ENCODE measurements around the gene ZNF613.
A peak's percentile ranks its signal among the peaks of the same experiment; 100 is the strongest.

- TF ChIP-seq POLR2A (IDR thresholded peaks at IDR 0.05) = peak; percentile 54
- TF ChIP-seq CTCF (IDR thresholded peaks at IDR 0.05) = no peak
- TF ChIP-seq POLR2AphosphoS5 (IDR thresholded peaks at IDR 0.05) = peak; percentile 75 to 83 (median 80)
These were observed 59.3 kb downstream of the ZNF613 start, which contains the start of gene ZNF350 for GRCh38 chr19:51986309-51987291.
